K562 (cell line): ENCODE measurements around the gene MYADML2. TPM values are rescaled to one million over a fixed set of nuclear protein-coding genes. Genes with fewer than 3 reads are reported as not detected.
A peak's percentile ranks its signal among the peaks of the same experiment; 100 is the strongest.

Experiments
- C11orf30 ChIP-seq: fragments of 450-650 bp; IDR thresholded peaks from 2 replicates; pipeline ENCODE4 v1.6.1; 2016; ENCODE audit warnings: low read depth, mild to moderate bottlenecking
- CHD2 ChIP-seq: IDR thresholded peaks from 2 replicates; pipeline ENCODE4 v1.6.1; 2011; ENCODE audit warnings: low read depth, low read length
- CXXC5 ChIP-seq: fragments of 250-450 bp; sonication (Bioruptor Pico); IDR thresholded peaks from 2 replicates; pipeline ENCODE4 v1.8.0; 2022; ENCODE audit warnings: inconsistent platforms, mild to moderate bottlenecking, moderate library complexity
- FOXP4 ChIP-seq: sonication (generic); formaldehyde crosslinking; IDR thresholded peaks from 2 replicates; pipeline ENCODE4 v1.8.0; 2022; ENCODE audit warnings: mild to moderate bottlenecking, missing genetic modification reagents, borderline replicate concordance
- ILF3 ChIP-seq: fragments of 450-650 bp; IDR thresholded peaks from 2 replicates; pipeline ENCODE4 v1.6.1; 2018; ENCODE audit warnings: antibody characterized with exemption, mild to moderate bottlenecking, moderate library complexity, borderline replicate concordance
- KAT7 ChIP-seq: sonication (generic); formaldehyde crosslinking; IDR thresholded peaks from 2 replicates; pipeline ENCODE4 v1.8.0; 2022; ENCODE audit warnings: missing genetic modification reagents, mild to moderate bottlenecking, borderline replicate concordance
- MAFF ChIP-seq: IDR thresholded peaks from 2 replicates; pipeline ENCODE4 v1.6.1; 2012; ENCODE audit warnings: low read length, improper control_type of control experiment
- MAFK ChIP-seq: IDR thresholded peaks from 2 replicates; pipeline ENCODE4 v1.6.1; 2011; ENCODE audit warnings: low read length, improper control_type of control experiment
- MNT ChIP-seq, 2 experiments: fragments of 450-650 bp; conservative IDR thresholded peaks; 2 replicates each; pipeline ENCODE4 v1.6.1; 2017; ENCODE audit warnings: mild to moderate bottlenecking in 2 of 2, moderate library complexity in 2 of 2
- NR2C1 ChIP-seq, 2 experiments: fragments of 450-650 bp; IDR thresholded peaks; 2 replicates each; pipeline ENCODE4 v1.6.1; 2017; ENCODE audit warnings: mild to moderate bottlenecking in 2 of 2, antibody characterized with exemption in 1 of 2, inconsistent platforms in 1 of 2, missing compliant biosample characterization in 1 of 2, missing genetic modification characterization in 1 of 2
- NRF1 ChIP-seq, 2 experiments: fragments of 450-650 bp; IDR thresholded peaks in 1 of 2; conservative IDR thresholded peaks in 1 of 2; 2 replicates each; pipeline ENCODE4 v1.6.1; 2014; ENCODE audit warnings: mild to moderate bottlenecking in 2 of 2
- POLR2AphosphoS2 ChIP-seq: IDR thresholded peaks from 2 replicates; pipeline ENCODE4 v1.6.1; 2012; ENCODE audit warnings: low read length, improper control_type of control experiment
- TAF7 ChIP-seq: fragments of 450-650 bp; IDR thresholded peaks from 2 replicates; pipeline ENCODE4 v1.6.1; 2016; ENCODE audit warnings: missing genetic modification characterization, missing compliant biosample characterization
- TEAD1 ChIP-seq, 2 experiments: fragments of 450-650 bp in 1 of 2; sonication (generic) in 1 of 2; formaldehyde crosslinking; IDR thresholded peaks; 2 replicates each; pipeline versions ENCODE4 v1.4.0 to v1.8.0; 2020 to 2022; ENCODE audit warnings: mild to moderate bottlenecking in 2 of 2, missing genetic modification reagents in 1 of 2
- ZC3H4 ChIP-seq: sonication (generic); formaldehyde crosslinking; IDR thresholded peaks from 2 replicates; pipeline ENCODE4 v1.9.0; 2021; ENCODE audit warnings: missing genetic modification reagents, borderline replicate concordance
- ZNF282 ChIP-seq: sonication (generic); formaldehyde crosslinking; IDR thresholded peaks from 2 replicates; pipeline ENCODE4 v1.8.1; 2023; ENCODE audit warnings: missing genetic modification reagents
- ZNF316 ChIP-seq: fragments of 450-650 bp; IDR thresholded peaks from 2 replicates; pipeline ENCODE4 v1.6.1; 2016
- ZNF354B ChIP-seq: fragments of 250-450 bp; sonication (Bioruptor Pico); IDR thresholded peaks from 2 replicates; pipeline ENCODE4 v1.4.0; 2020
- ZNF592 ChIP-seq: fragments of 450-650 bp; IDR thresholded peaks from 2 replicates; pipeline ENCODE4 v1.6.1; 2017; ENCODE audit warnings: antibody characterized with exemption, mild to moderate bottlenecking
- polyA plus RNA-seq, 8 experiments: library from polyadenylated mRNA; depleted of rRNA in 4 of 8; stranded (reverse) in 5 of 8; unstranded in 3 of 8; fragments of >200 nt; fragmentation: Nextera tagmentation in 2 of 8; fragmentation: Illumina TruSeq in 1 of 8; extraction: Ambion mirVana in 2 of 8; extraction: Trizol in 1 of 8; gene quantifications; 2 replicates each; pipeline versions ENCODE4 v1.2.1 to v1.2.3, GENCODE V29; 2011 to 2014; ENCODE audit warnings: inconsistent platforms in 1 of 8, missing spikeins in 1 of 8
- total RNA-seq, 7 experiments: library from RNA; depleted of rRNA in 6 of 7; stranded (reverse); fragments of >200 nt in 6 of 7; fragmentation: Illumina TruSeq in 2 of 7; extraction: Trizol in 2 of 7; gene quantifications; 2 replicates each; pipeline versions ENCODE4 v1.2.1 to v1.2.3, GENCODE V29; 2011 to 2021; ENCODE audit warnings: low replicate concordance in 1 of 7

The MYADML2 gene
- total and polyA plus RNA-seq, 9 of the 15 experiments (the other 6 are each of a cell fraction or from before 2014, with no cell fraction given): not detected

- TF ChIP-seq MAFK: peak; percentile 71
- TF ChIP-seq MNT (conservative IDR thresholded peaks at IDR 0.05): 0 out of 4 replicates have a peak, but pooled peaks of 1 of the 2 experiments have one; percentile 25
- TF ChIP-seq CHD2: peak; percentile 59; the same call in 1 of the 2 replicates
- 0 out of 2 replicates have a peak, but pooled peaks have one; percentile 27 for TF ChIP-seq ZNF592
- TF ChIP-seq ZNF316: peak; percentile 96
- peak; percentile 50; the same call in 1 of the 2 replicates for TF ChIP-seq CXXC5
- 0 out of 2 replicates have a peak, but pooled peaks have one; percentile 44 for TF ChIP-seq ZNF282
- TF ChIP-seq POLR2AphosphoS2: no peak
- no peak for TF ChIP-seq FOXP4
- 0 out of 4 replicates have a peak, but pooled peaks of 1 of the 2 experiments have one; percentile 5 for TF ChIP-seq TEAD1 (CRISPR knock-in tag; IDR thresholded peaks at IDR 0.05)
- TF ChIP-seq NR2C1 (IDR thresholded peaks at IDR 0.05): no peak
- TF ChIP-seq NR2C1 (tag; IDR thresholded peaks at IDR 0.05): no peak
- 0 out of 2 replicates have a peak, but pooled peaks have one; percentile 27 for TF ChIP-seq KAT7 (CRISPR knock-in tag)
- TF ChIP-seq ZC3H4 (CRISPR knock-in tag): 0 out of 2 replicates have a peak, but pooled peaks have one; percentile 30
- TF ChIP-seq ZNF354B (CRISPR knock-in tag): no peak
- peak; percentile 59 to 63 for TF ChIP-seq NRF1 (conservative IDR thresholded peaks at IDR 0.05 in 1 of 2, IDR thresholded peaks at IDR 0.05 in 1 of 2)
- TF ChIP-seq TAF7 (tag): no peak
- peak; percentile 60 for TF ChIP-seq MAFF
- peak; percentile 92 for TF ChIP-seq C11orf30
- TF ChIP-seq ILF3: no peak
Measured at GRCh38 chr17:81924557-81925532, 22.2 kb downstream of the MYADML2 start (continued).
